HG03175 (cell line): ENCODE data around the gene PEX5L.

Experiments
- ATAC-seq: cut with Tn5 transposase; IDR thresholded peaks from one replicate; pipeline ENCODE4 v1.9.1; 2021; ENCODE audit warnings: mild to moderate bottlenecking, moderate library complexity; ENCODE audit not compliant: unreplicated experiment

The PEX5L gene

DNA sequence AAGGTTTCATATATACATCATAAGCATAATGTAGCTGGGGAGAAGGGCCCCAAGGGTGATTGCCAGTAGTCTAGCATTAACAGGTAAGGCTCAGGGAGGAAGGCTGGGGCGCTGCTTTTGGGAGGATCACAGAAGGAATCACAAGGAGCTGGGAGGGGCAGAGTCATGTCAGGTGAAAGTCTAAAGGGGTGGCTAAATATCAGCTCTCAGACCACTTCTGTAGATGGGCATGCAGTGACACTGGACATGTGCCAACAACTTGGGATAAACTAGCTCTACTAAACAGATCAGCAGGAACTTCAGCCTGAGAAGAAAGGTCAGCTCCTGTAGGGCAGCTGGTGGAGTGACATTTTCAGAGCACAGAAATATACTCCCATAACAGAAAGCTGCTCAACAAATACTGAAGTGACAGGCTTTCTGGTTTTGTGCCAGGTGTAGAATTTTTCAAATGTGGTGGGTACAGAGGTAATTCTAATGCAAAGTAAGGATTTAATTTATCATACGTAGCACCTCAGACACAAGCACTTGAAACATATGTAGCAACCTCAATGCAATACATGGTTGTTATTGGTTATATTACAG, 79.4 kb downstream of the PEX5L start:
- no peak for ATAC-seq

- peak; percentile 89 for ATAC-seq
Observed at GRCh38 chr3:179956416-179956830, 80.3 kb downstream of the PEX5L start.

GRCh38 chr3:179955809-179956208, 80.9 kb downstream of the PEX5L start:
- ATAC-seq = no peak

GRCh38 chr3:179955286-179955685, 81.5 kb downstream of the PEX5L start:
- no peak for ATAC-seq

- no peak for ATAC-seq
Observed at GRCh38 chr3:179953993-179954870, 82.5 kb downstream of the PEX5L start.

DNA sequence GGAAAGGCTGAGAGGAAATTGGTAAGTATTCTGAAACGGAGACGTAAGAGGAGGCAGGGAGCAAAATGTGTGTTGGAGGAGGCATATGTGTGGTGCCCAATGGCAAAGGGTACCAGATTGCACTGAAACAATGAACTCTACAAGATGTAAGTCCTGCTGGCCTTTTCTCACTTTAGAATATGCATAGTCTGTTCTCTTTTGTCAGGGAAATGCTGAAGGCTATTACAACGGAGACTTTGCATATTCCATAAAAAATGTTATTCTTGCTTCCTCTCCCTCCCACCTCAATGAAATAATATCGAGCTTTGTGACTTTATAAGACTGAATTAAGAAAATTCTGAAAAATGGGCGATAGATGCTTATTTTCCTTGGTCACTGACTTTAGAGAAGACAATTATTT, 85.9 kb downstream of the PEX5L start:
- ATAC-seq = no peak

DNA sequence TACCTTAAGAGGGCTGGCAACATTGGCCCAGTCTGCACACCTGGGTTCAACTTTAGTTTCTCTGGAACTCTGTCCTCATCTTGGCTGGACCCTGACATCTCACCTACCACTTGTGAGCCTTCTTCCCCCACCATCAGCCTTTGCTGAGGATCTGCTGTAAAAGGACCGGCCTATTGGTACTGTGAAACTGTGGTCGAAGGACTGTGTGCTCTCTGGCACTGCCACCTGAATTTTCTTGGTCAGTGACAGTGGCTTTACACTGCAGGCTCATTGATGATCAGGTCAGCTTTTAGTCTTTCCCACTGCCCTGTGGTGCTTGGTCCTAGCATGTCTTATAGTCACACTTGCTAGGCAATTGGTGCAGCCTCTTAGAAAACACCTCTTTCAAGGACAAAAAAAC, 86.9 kb downstream of the PEX5L start:
- ATAC-seq = peak; percentile 31

DNA sequence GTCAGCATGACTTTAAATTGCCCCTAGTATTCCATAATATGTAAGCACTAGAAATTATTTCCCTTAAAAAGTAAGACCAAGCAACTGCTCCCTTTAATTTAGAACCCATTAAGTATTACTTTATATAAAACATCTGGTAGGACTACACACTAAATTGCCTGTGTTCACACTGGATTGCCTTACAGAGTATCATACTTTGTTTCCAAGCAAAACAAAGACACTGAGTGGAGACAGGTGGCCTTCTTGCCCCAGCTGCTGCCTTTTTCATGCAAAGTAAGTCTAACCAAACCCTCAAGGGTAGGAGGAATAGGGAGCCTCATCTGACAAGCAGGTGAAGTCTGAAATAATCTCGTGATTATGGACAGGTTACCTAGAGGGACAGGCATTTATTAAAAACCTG, 87.3 kb downstream of the PEX5L start:
- ATAC-seq = peak; percentile 83

- no peak for ATAC-seq
Observed at GRCh38 chr3:179948740-179949139, 88.0 kb downstream of the PEX5L start.

GRCh38 chr3:179945569-179945968, 91.2 kb downstream of the PEX5L start:
- ATAC-seq = no peak

DNA sequence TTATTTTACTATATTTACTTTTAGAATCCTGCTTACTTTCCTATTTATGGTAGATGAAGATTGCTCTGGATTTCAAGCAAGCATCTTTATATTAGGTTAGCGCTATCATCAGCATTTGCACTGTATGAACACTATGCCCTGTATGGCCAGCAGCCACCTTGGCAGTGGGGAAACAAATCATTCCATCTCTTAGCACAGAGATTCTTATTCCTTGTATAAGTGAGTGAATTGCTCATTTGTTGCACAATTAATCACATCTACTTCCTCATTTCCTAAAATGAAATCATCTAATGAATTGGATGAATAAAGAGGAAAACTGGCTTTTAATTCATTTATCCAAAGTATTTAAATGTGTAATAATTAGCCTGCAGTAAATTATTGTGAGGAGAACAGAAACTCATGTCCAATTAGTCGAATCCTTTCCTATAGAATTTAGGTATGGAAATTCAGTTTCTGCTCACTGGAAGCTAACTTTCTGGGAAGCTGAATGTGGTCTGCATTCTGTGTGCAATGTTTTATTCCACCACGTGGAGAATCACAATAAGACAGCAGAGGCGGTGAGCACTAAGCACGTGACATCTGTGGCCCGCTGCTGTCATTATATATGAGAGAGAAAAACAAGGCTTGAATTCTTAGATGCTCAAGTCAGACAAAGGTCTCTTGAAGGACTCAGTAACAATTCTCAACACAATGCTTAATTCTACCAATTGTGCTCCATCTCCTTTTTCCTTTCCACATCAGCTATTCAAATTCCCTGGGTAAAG, 93.4 kb downstream of the PEX5L start:
- ATAC-seq = no peak

DNA sequence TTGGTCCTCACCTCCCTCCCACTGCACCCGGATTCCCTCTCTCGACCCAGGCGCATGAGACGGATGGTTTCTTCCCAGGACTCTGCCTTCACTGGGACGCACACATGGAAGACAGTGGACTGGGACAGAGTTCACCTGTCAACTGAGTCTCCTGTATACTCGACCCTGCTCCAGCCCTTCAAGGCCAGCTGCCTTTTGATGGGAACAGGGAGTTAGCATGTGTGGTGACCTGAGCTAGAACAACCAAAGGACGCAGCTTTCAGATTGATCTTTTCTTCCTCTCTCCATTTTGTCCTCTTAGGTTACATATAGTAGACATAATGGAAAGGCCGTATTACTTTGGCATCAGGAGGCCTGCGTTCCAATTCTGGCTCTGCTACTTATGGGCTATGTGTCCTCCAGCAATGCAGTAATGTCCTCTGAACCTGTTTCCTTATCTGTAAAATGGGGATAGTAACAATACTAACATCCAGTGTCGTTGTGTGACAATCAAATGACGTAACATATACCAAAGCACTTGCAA, 94.1 kb downstream of the PEX5L start:
- ATAC-seq = peak; percentile 15

GRCh38 chr3:179935710-179936109, 101.0 kb downstream of the PEX5L start:
- no peak for ATAC-seq

- no peak for ATAC-seq
Observed at GRCh38 chr3:179933914-179934313, 102.8 kb downstream of the PEX5L start.

DNA sequence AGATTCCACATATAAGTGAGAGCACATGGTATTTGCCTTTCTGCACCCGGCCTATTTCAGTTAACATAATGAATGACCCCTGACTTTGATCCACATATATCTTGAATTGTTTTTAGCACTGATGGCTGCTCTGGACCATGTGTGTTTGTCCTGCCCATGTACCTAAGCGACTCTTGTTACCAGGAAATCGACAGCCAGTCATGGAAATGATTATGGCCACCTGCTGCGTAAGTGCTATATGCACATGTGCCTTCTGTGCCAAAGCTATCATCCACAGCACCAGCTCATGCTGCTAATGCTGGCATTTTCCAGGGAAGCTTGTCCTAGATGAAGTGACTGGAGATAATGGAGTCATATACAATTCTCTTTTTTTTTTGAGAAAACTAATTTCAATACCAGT, 103.7 kb downstream of the PEX5L start:
- ATAC-seq = no peak

DNA sequence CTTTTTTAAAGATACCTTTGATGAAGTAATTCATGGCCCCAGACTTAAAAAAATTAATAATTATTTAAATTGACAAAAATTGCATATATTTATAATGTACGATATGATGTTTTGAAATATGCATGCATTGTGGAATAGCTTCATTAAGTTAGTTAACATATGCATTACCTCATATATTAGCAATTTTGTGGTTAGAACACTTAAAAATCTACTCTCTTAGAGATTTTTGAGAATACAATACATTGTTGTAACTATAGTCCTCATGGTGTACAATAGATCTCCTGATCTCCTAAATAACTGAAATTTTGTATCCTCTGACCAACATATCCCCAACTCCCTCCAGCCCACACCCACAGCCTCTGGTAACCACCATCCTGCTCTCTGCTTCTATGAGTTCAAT, 104.1 kb downstream of the PEX5L start:
- no peak for ATAC-seq

DNA sequence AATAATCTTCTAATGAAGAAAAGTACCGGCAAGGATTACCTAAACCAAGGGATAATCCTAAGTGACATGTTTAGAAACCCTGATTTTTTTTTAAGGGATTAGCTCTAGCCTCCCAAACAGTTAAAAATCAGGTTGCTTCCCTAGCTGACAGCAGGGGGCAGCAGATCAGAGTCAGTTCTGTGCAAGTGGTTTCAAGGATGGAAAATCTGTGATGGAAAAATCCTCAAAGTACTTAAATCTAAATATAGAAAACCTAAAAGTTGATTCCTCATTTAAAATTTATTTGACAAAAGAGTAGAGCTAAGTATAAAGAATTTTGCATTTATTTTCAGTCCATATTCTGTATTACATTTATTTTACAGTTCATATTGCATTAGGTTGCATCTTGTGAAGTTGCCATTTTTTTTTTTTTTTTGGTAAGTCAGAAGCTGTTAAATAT, 107.6 kb downstream of the PEX5L start:
- no peak for ATAC-seq

- no peak for ATAC-seq
Observed at GRCh38 chr3:179927191-179927590, 109.5 kb downstream of the PEX5L start.

- ATAC-seq = no peak
Observed at GRCh38 chr3:179921951-179922350, 114.8 kb downstream of the PEX5L start.

DNA sequence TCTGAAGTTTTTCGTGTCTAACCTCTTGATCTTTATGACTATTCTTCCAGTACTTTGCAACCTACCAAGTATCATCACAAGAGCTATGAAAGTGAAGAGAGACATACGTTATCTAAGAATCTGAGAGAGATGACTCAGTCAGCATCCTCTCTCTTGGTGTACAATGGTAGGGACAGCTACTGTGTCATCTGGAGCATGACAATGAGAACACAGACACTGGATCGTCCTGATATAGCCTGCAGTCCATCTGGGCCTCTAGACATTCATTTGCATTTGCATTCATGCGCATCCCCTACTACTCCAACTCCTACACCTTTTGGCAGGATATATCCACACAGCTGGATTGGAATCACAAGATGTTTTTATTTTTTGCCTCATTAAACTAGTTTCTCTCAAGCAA, 115.2 kb downstream of the PEX5L start:
- peak; percentile 98 for ATAC-seq

GRCh38 chr3:179907784-179908482, 128.8 kb downstream of the PEX5L start:
- ATAC-seq = no peak
